SK-N-SH (cell line): Measurements from ENCODE around the gene CHCHD3. TPM values are rescaled to one million over a fixed set of nuclear protein-coding genes. Genes with fewer than 3 reads are reported as not detected.
"Not testable (repeated sequence)": the region's sequence is repeated elsewhere in the genome, so short reads cannot be mapped to it uniquely, and the experiment has no call there.

Experiments
- CTCF ChIA-PET: fragments of 300-600, 350-600 bp; formaldehyde crosslinking; extraction: SDS; loops from one replicate; lab custom pipeline; 2021; lab: Yijun Ruan, JAX
- POLR2A ChIA-PET: fragments of 350-600 bp; sonication (Branson Sonifier 250); formaldehyde crosslinking; extraction: SDS; loops from one replicate; lab custom pipeline; 2020; ENCODE audit warnings: antibody characterized with exemption, inconsistent platforms; lab: Yijun Ruan, JAX
- DNase-seq: peaks from one replicate; pipeline ENCODE4 v3.0.0; 2012
- H2AFZ ChIP-seq: fragments of 200-600 bp; sonication (generic); 2 replicates; pipeline ENCODE4 v1.8.1; 2016; ENCODE audit warnings: antibody characterized with exemption, mild to moderate bottlenecking, low read depth
- H3F3A ChIP-seq: fragments of 200-600 bp; sonication (generic); replicated peaks from 2 replicates; pipeline ENCODE3; 2016; ENCODE audit warnings: antibody characterized with exemption, mild to moderate bottlenecking; ENCODE audit not compliant: insufficient read depth
- H3K27ac ChIP-seq, 2 experiments: fragments of 200-500 bp in 1 of 2; fragments of 200-600 bp in 1 of 2; sonication (Bioruptor generic) in 1 of 2; sonication (generic), shearing (Covaris generic) in 1 of 2; 2 replicates each; pipeline versions ENCODE4 v1.5.1 to v1.6.1; 2014 to 2016; ENCODE audit warnings: low read depth in 2 of 2, inconsistent platforms in 1 of 2, low read length in 1 of 2, mild to moderate bottlenecking in 1 of 2, mixed read lengths in 1 of 2
- H3K27me3 ChIP-seq: fragments of 200-600 bp; sonication (generic), shearing (Covaris generic); 2 replicates; pipeline ENCODE4 v1.6.1; 2016; ENCODE audit warnings: mixed run types; ENCODE audit not compliant: insufficient read depth
- H3K36me3 ChIP-seq, 2 experiments: fragments of 200-500 bp in 1 of 2; fragments of 200-600 bp in 1 of 2; sonication (Bioruptor generic) in 1 of 2; sonication (generic) in 1 of 2; replicated peaks in 1 of 2; 2 replicates each; pipeline versions ENCODE3 to v1.5.1; 2014 to 2016; ENCODE audit warnings: low read length in 1 of 2, mild to moderate bottlenecking in 1 of 2; ENCODE audit not compliant: insufficient read depth in 2 of 2, control insufficient read depth in 1 of 2
- H3K4me1 ChIP-seq, 2 experiments: fragments of 200-500 bp in 1 of 2; fragments of 200-600 bp in 1 of 2; sonication (Bioruptor generic) in 1 of 2; sonication (generic), shearing (Covaris generic) in 1 of 2; 2 replicates each; pipeline versions ENCODE4 v1.5.1 to v1.6.1; 2014 to 2016; ENCODE audit warnings: low read depth in 1 of 2, low read length in 1 of 2, mixed run types in 1 of 2; ENCODE audit not compliant: insufficient read depth in 2 of 2, control insufficient read depth in 1 of 2
- H3K4me2 ChIP-seq: fragments of 200-600 bp; sonication (generic), shearing (Covaris generic); 2 replicates; pipeline ENCODE4 v1.6.1; 2017; ENCODE audit warnings: mixed run types
- H3K4me3 ChIP-seq, 2 experiments: fragments of 200-500 bp in 1 of 2; fragments of 200-600 bp in 1 of 2; sonication (Bioruptor generic) in 1 of 2; sonication (generic), shearing (Covaris generic) in 1 of 2; 2 replicates each; pipeline versions ENCODE4 v1.5.1 to v1.8.1; 2014 to 2016; ENCODE audit warnings: low read depth in 2 of 2, inconsistent platforms in 1 of 2, low read length in 1 of 2, mild to moderate bottlenecking in 1 of 2, mixed read lengths in 1 of 2, moderate library complexity in 1 of 2
- H3K79me2 ChIP-seq: fragments of 200-600 bp; sonication (generic); 2 replicates; pipeline ENCODE4 v1.8.1; 2017; ENCODE audit warnings: mild to moderate bottlenecking; ENCODE audit not compliant: insufficient read depth
- H3K9ac ChIP-seq: fragments of 200-600 bp; sonication (generic); 2 replicates; pipeline ENCODE4 v1.6.1; 2017; ENCODE audit warnings: mixed run types
- H3K9me2 ChIP-seq: fragments of 200-600 bp; sonication (generic); 2 replicates; pipeline ENCODE4 v1.6.1; 2017; ENCODE audit warnings: mixed run types
- H3K9me3 ChIP-seq: fragments of 200-600 bp; sonication (generic); 2 replicates; pipeline ENCODE4 v1.6.1; 2017; ENCODE audit warnings: mixed run types, mild to moderate bottlenecking, moderate library complexity
- H4K20me1 ChIP-seq: fragments of 200-600 bp; sonication (generic); 2 replicates; pipeline ENCODE4 v1.6.1; 2017; ENCODE audit warnings: mild to moderate bottlenecking, mixed run types; ENCODE audit not compliant: insufficient read depth
- CHD2 ChIP-seq: fragments of 150-350 bp; IDR thresholded peaks from 2 replicates; pipeline ENCODE4 v1.6.1; 2018; ENCODE audit warnings: low read length; ENCODE audit not compliant: partially characterized antibody
- ELF1 ChIP-seq: IDR thresholded peaks from 2 replicates; pipeline ENCODE4 v1.4.0; 2012
- EP300 ChIP-seq, 2 experiments: IDR thresholded peaks; 2 replicates each; pipeline versions ENCODE4 v1.4.0 to v1.6.1; 2012; ENCODE audit warnings: borderline replicate concordance in 1 of 2, low read depth in 1 of 2, low read length in 1 of 2
- EZH2phosphoT487 ChIP-seq: fragments of 200-600 bp; sonication (generic); IDR thresholded peaks from 2 replicates; pipeline ENCODE4 v1.6.1; 2017; ENCODE audit warnings: low read depth, mixed run types, mild to moderate bottlenecking, antibody characterized with exemption, moderate library complexity, borderline replicate concordance
- GABPA ChIP-seq: IDR thresholded peaks from 2 replicates; pipeline ENCODE4 v1.4.0; 2012; ENCODE audit warnings: low read depth, mild to moderate bottlenecking
- JUND ChIP-seq: IDR thresholded peaks from 2 replicates; pipeline ENCODE4 v1.4.0; 2012
- MEF2A ChIP-seq: IDR thresholded peaks from 2 replicates; pipeline ENCODE4 v1.4.0; 2012; ENCODE audit warnings: low read depth, borderline replicate concordance
- PBX3 ChIP-seq: IDR thresholded peaks from 2 replicates; pipeline ENCODE4; 2012
- POLR2AphosphoS5 ChIP-seq: IDR thresholded peaks from 2 replicates; pipeline ENCODE4 v1.6.1; 2012; ENCODE audit warnings: low read depth, low read length
- RAD21 ChIP-seq: IDR thresholded peaks from 2 replicates; pipeline ENCODE4 v1.6.1; 2012; ENCODE audit warnings: mild to moderate bottlenecking, low read length
- SMC3 ChIP-seq: IDR thresholded peaks from 2 replicates; pipeline ENCODE4 v1.6.1; 2012; ENCODE audit warnings: low read depth, low read length, improper control_type of control experiment
- WGBS: methylation state at CpG from one replicate; pipeline ENCODE4 v1.1.6; 2017; ENCODE audit warnings: low lambda C conversion rate; 5-methylcytosine and 5-hydroxymethylcytosine counted together
- polyA plus RNA-seq, 3 experiments: library from polyadenylated mRNA; depleted of rRNA; stranded (reverse); fragments of >200 nt; gene quantifications; 2 replicates each; pipeline ENCODE4 v1.2.3, GENCODE V29; 2012
- TF ChIP-seq, protein P1 (sequence below): fragments of 200-600 bp; sonication (generic); IDR thresholded peaks from 2 replicates; pipeline ENCODE4 v1.6.1; 2017; ENCODE audit warnings: antibody characterized with exemption, mild to moderate bottlenecking, moderate library complexity
- TF ChIP-seq, protein P2 (sequence below): IDR thresholded peaks from 2 replicates; pipeline ENCODE4 v1.4.0; 2012; ENCODE audit warnings: low read depth, borderline replicate concordance

CHCHD3 gene
- polyA plus RNA-seq, 1 of the 3 experiments (the other 2 are of a cell fraction): 97.1 TPM

- TF ChIP-seq, protein P1, sequence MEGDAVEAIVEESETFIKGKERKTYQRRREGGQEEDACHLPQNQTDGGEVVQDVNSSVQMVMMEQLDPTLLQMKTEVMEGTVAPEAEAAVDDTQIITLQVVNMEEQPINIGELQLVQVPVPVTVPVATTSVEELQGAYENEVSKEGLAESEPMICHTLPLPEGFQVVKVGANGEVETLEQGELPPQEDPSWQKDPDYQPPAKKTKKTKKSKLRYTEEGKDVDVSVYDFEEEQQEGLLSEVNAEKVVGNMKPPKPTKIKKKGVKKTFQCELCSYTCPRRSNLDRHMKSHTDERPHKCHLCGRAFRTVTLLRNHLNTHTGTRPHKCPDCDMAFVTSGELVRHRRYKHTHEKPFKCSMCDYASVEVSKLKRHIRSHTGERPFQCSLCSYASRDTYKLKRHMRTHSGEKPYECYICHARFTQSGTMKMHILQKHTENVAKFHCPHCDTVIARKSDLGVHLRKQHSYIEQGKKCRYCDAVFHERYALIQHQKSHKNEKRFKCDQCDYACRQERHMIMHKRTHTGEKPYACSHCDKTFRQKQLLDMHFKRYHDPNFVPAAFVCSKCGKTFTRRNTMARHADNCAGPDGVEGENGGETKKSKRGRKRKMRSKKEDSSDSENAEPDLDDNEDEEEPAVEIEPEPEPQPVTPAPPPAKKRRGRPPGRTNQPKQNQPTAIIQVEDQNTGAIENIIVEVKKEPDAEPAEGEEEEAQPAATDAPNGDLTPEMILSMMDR: no peak
- no peak for TF ChIP-seq EZH2phosphoT487
- TF ChIP-seq PBX3: no peak
- no peak for TF ChIP-seq SMC3
Measured at GRCh38 chr7:132904209-132904608, 177.7 kb downstream of the CHCHD3 start (continued).

DNA sequence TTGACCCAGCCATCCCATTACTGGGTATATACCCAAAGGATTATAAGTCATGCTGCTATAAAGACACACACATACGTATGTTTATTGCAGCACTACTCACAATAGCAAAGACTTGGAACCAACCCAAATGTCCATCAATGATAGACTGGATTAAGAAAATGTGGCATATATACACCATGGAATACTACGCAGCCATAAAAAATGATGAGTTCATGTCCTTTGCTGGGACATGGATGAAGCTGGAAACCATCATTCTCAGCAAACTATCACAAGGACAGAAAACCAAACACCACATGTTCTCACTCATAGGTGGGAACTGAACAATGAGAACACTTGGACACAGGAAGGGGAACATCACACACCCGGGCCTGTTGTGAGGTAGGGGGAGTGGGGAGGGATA, 179.6 kb downstream of the CHCHD3 start:
- H2AFZ ChIP-seq, H3F3A ChIP-seq, H3K9me2 ChIP-seq, H3K27ac ChIP-seq, H3K4me1 ChIP-seq, CTCF ChIA-PET, H3K4me2 ChIP-seq, H3K4me3 ChIP-seq, H4K20me1 ChIP-seq, H3K9me3 ChIP-seq, H3K27me3 ChIP-seq, H3K79me2 ChIP-seq, DNase-seq, H3K36me3 ChIP-seq, H3K9ac ChIP-seq, POLR2A ChIA-PET: not testable (repeated sequence)
- WGBS: 100% methylated on average over 3 of the region's 3 CpGs

DNA sequence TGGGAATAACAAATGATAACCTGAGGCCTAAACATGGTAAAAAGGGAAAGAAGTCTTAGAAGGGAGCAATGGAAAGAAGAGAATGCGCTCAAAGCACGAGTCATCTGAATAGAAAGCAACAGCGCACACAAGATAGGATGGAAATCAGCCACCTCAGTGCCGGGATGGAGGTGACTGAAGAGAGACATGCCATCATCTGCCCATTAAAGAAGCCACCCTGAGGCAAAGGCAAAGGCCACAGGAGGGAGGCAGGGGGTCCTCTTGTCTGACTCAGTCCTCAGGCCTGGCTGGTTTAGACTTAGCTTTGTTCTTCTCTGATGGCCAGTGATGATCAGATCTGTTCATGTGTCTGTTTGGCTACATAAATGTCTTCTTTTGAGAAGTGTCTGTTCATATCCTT, 180.6 kb downstream of the CHCHD3 start:
- 79% methylated on average over 4 of the region's 4 CpGs for WGBS
- Histone ChIP-seq H3K79me2 (peaks cover 4% of the 10 kb centered on the region; the same call in 1 of the 2 replicates), H4K20me1 (no peaks in the 10 kb centered on the region), H3K4me2 (no peak overlapping the region), H2AFZ (no peak overlapping the region), H3K9ac (no peak overlapping the region), H3K4me1 (peaks cover 0 to 7% of the 10 kb centered on the region in 2 experiments; a peak in 2 of 4 replicates), H3K9me3 (no peaks in the 10 kb centered on the region), H3K27me3 (no peaks in the 10 kb centered on the region), H3K27ac (no peak overlapping the region), H3K36me3 (peaks cover 7 to 8% of the 10 kb centered on the region in 2 experiments), H3K4me3 (no peak overlapping the region), H3K9me2 (no peaks in the 10 kb centered on the region), H3F3A (peaks cover 1% of the 10 kb centered on the region)
- CTCF ChIA-PET: interaction anchor here (1.5 kb wide), 1 partner anchor 373 kb away, joined by 3 read pairs; no protein-coding TSS in a partner anchor
- no peak for TF ChIP-seq EP300 (IDR thresholded peaks at IDR 0.05; ENCODE audit: borderline replicate concordance in 1 of 2, low read depth in 1 of 2, low read length in 1 of 2)
- no peak for TF ChIP-seq CHD2
- TF ChIP-seq, protein P2, sequence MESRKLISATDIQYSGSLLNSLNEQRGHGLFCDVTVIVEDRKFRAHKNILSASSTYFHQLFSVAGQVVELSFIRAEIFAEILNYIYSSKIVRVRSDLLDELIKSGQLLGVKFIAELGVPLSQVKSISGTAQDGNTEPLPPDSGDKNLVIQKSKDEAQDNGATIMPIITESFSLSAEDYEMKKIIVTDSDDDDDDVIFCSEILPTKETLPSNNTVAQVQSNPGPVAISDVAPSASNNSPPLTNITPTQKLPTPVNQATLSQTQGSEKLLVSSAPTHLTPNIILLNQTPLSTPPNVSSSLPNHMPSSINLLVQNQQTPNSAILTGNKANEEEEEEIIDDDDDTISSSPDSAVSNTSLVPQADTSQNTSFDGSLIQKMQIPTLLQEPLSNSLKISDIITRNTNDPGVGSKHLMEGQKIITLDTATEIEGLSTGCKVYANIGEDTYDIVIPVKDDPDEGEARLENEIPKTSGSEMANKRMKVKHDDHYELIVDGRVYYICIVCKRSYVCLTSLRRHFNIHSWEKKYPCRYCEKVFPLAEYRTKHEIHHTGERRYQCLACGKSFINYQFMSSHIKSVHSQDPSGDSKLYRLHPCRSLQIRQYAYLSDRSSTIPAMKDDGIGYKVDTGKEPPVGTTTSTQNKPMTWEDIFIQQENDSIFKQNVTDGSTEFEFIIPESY: no peak
- TF ChIP-seq POLR2AphosphoS5: no peak
- TF ChIP-seq RAD21: no peak
- TF ChIP-seq SMC3: no peak
- no peak for TF ChIP-seq PBX3
- TF ChIP-seq, protein P1: no peak
- TF ChIP-seq JUND: no peak
- no peak for TF ChIP-seq GABPA
- TF ChIP-seq MEF2A: no peak
- no peak for TF ChIP-seq ELF1
- peak; percentile 22 for DNase-seq
- POLR2A ChIA-PET: no interaction called here
